ENCODE data around the gene NPDC1. TPM values are rescaled to one million over a fixed set of nuclear protein-coding genes. Genes with fewer than 3 reads are reported as not detected.

NPDC1 gene
- total RNA-seq, 1 experiment from 2014 or later: 10.7 TPM

- DNase-seq (ENCODE audit: low read depth): no peak
Measured at GRCh38 chr9:136994180-136994887, 51.6 kb downstream of the NPDC1 start.

DNA sequence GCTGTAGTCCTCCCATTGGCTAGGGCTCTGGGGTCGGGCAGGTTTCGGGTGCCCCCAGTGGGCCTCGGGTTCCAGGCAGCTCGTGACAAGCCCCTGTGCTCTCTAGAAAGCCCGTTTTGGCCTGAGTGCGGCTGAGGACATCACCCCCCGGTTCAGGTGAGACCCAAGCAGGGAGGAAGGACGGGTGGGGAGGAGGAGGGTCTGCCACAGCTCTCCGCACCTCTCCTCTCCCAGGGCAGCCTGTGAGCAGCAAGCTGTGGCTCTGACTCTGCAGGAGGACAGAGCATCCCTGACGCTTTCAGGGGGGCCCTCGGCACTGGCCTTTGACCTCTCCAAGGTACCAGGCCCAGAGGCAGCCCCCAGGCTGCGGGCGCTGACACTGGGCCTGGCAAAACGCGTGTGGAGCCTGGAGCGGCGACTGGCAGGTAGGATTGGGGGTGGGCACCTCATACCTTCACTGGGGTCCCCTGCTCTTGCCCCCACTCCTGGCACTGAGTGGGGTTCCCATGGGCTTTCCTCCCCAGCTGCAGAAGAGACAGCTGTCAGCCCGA, 53.1 kb downstream of the NPDC1 start:
- no peak for DNase-seq (ENCODE audit: low read depth)

DNA sequence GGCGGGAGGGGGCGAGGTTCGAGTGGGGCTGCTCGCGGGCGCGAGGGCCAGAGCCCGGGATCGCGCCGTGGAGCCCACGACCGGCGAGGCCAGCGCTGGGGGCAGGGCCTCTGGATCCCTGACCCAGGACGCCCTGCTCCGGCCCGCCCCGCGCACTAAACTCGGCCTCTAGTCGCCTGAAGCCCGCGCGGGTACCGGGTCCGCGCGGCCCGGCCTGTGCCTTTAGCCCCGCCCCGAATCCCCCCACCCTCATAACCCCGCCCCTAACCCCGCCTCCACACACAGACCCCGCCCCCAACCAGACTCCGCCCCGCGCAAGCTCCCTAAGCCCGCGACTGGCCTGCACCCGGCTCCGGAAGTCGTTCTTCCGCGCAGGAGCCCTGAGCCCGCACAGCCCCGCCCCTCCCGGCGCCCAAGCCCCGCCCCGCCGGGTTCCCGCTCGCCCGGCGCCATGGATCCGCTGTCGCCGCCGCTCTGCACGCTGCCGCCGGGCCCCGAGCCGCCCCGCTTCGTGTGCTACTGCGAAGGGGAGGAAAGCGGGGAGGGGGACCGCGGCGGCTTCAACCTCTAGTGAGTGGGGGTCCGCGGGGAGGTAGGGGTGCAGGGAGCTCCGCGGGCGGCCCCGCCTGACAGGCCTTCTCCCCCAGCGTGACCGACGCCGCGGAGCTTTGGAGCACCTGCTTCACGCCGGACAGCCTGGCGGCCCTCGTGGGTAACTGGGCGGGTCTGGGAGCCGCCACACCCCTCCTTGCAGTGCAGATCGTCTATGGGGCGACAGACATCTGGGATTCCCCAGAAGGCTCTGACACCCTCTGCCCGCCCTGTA, 53.8 kb downstream of the NPDC1 start, which contains the start of gene PAXX:
Gene PAXX (plus strand): TSS at position 430 of the 826 bp plus-strand sequence. CDS start 22 bp downstream, at position 452.
- DNase-seq (ENCODE audit: low read depth): peak; percentile 82

GRCh38 chr9:136990242-136990911, 55.6 kb downstream of the NPDC1 start:
- no peak for DNase-seq (ENCODE audit: low read depth)

Other genes starting within 250 kb of the NPDC1 start
- gene CCDC183, start 249.8 kb downstream of the NPDC1 start, total RNA-seq (2014; rRNA removed; shearing (Covaris generic)): not detected in 2 replicates
- gene RABL6, start 238.2 kb downstream of the NPDC1 start, total RNA-seq (2014; rRNA removed; shearing (Covaris generic)): 55.9 and 75.4 TPM in 2 replicates
- gene AJM1, start 203.7 kb downstream of the NPDC1 start, total RNA-seq (2014; rRNA removed; shearing (Covaris generic)): 0.15 and 1.1 TPM in 2 replicates
- 81.2 and 95.3 TPM in 2 replicates for gene PHPT1, start 196.8 kb downstream of the NPDC1 start, total RNA-seq (2014; rRNA removed; shearing (Covaris generic))
- gene MAMDC4, start 193.8 kb downstream of the NPDC1 start, total RNA-seq (2014; rRNA removed; shearing (Covaris generic)): 0.44 TPM in 1 of 2 replicates, not detected in the other
- gene EDF1, start 179.9 kb downstream of the NPDC1 start, total RNA-seq (2014; rRNA removed; shearing (Covaris generic)): 567 and 587 TPM in 2 replicates
- 13.6 and 26.8 TPM in 2 replicates for gene TRAF2, start 159.7 kb downstream of the NPDC1 start, total RNA-seq (2014; rRNA removed; shearing (Covaris generic))
- gene FBXW5, start 101.4 kb downstream of the NPDC1 start, total RNA-seq (2014; rRNA removed; shearing (Covaris generic)): 78.4 and 117 TPM in 2 replicates
- 0.89 TPM in 1 of 2 replicates, not detected in the other for gene C8G, start 100.9 kb downstream of the NPDC1 start, total RNA-seq (2014; rRNA removed; shearing (Covaris generic))
- gene LCN12, start 93.9 kb downstream of the NPDC1 start, total RNA-seq (2014; rRNA removed; shearing (Covaris generic)): 1.2 TPM in 1 of 2 replicates, not detected in the other
- gene PTGDS, start 68.7 kb downstream of the NPDC1 start, total RNA-seq (2014; rRNA removed; shearing (Covaris generic)): not detected in 2 replicates
- not detected in 2 replicates for gene LCNL1, start 63.2 kb downstream of the NPDC1 start, total RNA-seq (2014; rRNA removed; shearing (Covaris generic))
- gene PAXX, start 53.8 kb downstream of the NPDC1 start, total RNA-seq (2014; rRNA removed; shearing (Covaris generic)): 53.1 and 59.0 TPM in 2 replicates
- 11.0 and 18.9 TPM in 2 replicates for gene CLIC3, start 49.6 kb downstream of the NPDC1 start, total RNA-seq (2014; rRNA removed; shearing (Covaris generic))
- gene ABCA2, start 17.9 kb downstream of the NPDC1 start, total RNA-seq (2014; rRNA removed; shearing (Covaris generic)): 9.2 and 10.2 TPM in 2 replicates
- not detected in 2 replicates for gene FUT7, start 14.1 kb downstream of the NPDC1 start, total RNA-seq (2014; rRNA removed; shearing (Covaris generic))
- not detected in 2 replicates for gene ENTPD2, start 7.9 kb upstream of the NPDC1 start, total RNA-seq (2014; rRNA removed; shearing (Covaris generic))
- gene SAPCD2, start 24.4 kb upstream of the NPDC1 start, total RNA-seq (2014; rRNA removed; shearing (Covaris generic)): 11.8 and 28.5 TPM in 2 replicates
- 6.7 and 12.9 TPM in 2 replicates for gene UAP1L1, start 31.3 kb upstream of the NPDC1 start, total RNA-seq (2014; rRNA removed; shearing (Covaris generic))
- 86.8 and 145 TPM in 2 replicates for gene MAN1B1, start 40.8 kb upstream of the NPDC1 start, total RNA-seq (2014; rRNA removed; shearing (Covaris generic))
- 26.8 and 30.0 TPM in 2 replicates for gene DPP7, start 68.6 kb upstream of the NPDC1 start, total RNA-seq (2014; rRNA removed; shearing (Covaris generic))
- not detected in 2 replicates for gene GRIN1, start 93.0 kb upstream of the NPDC1 start, total RNA-seq (2014; rRNA removed; shearing (Covaris generic))
- not detected in 2 replicates for gene LRRC26, start 123.9 kb upstream of the NPDC1 start, total RNA-seq (2014; rRNA removed; shearing (Covaris generic))
- gene TMEM210, start 125.9 kb upstream of the NPDC1 start, total RNA-seq (2014; rRNA removed; shearing (Covaris generic)): not detected in 2 replicates
- gene ANAPC2, start 142.4 kb upstream of the NPDC1 start, total RNA-seq (2014; rRNA removed; shearing (Covaris generic)): 8.6 and 17.6 TPM in 2 replicates
- gene SSNA1, start 142.5 kb upstream of the NPDC1 start, total RNA-seq (2014; rRNA removed; shearing (Covaris generic)): 99.7 and 110 TPM in 2 replicates
- 4.5 and 8.5 TPM in 2 replicates for gene TPRN, start 154.6 kb upstream of the NPDC1 start, total RNA-seq (2014; rRNA removed; shearing (Covaris generic))
- 68.2 and 68.9 TPM in 2 replicates for gene TMEM203, start 159.5 kb upstream of the NPDC1 start, total RNA-seq (2014; rRNA removed; shearing (Covaris generic))
- 14.9 and 17.6 TPM in 2 replicates for gene NDOR1, start 159.5 kb upstream of the NPDC1 start, total RNA-seq (2014; rRNA removed; shearing (Covaris generic))
- 0.39 TPM in 1 of 2 replicates, not detected in the other for gene RNF208, start 176.1 kb upstream of the NPDC1 start, total RNA-seq (2014; rRNA removed; shearing (Covaris generic))
- gene CYSRT1, start 179.0 kb upstream of the NPDC1 start, total RNA-seq (2014; rRNA removed; shearing (Covaris generic)): 0.44 and 1.0 TPM in 2 replicates
- not detected in 2 replicates for gene RNF224, start 181.3 kb upstream of the NPDC1 start, total RNA-seq (2014; rRNA removed; shearing (Covaris generic))
- gene SLC34A3, start 184.7 kb upstream of the NPDC1 start, total RNA-seq (2014; rRNA removed; shearing (Covaris generic)): 0.10 TPM in 1 of 2 replicates, not detected in the other
- 273 and 381 TPM in 2 replicates for gene TUBB4B, start 195.1 kb upstream of the NPDC1 start, total RNA-seq (2014; rRNA removed; shearing (Covaris generic))
- gene STPG3, start 205.1 kb upstream of the NPDC1 start, total RNA-seq (2014; rRNA removed; shearing (Covaris generic)): not detected in 2 replicates
- 41.8 and 73.9 TPM in 2 replicates for gene NELFB, start 209.2 kb upstream of the NPDC1 start, total RNA-seq (2014; rRNA removed; shearing (Covaris generic))
- gene TOR4A, start 231.5 kb upstream of the NPDC1 start, total RNA-seq (2014; rRNA removed; shearing (Covaris generic)): 1.7 TPM in 2 replicates